SK-N-MC (cell line): ENCODE data around the gene TMEM271.

ENCODE experiments used
- DNase-seq: peaks from one replicate; pipeline ENCODE4 v3.0.0-alpha.2; 2011; ENCODE audit warnings: low read depth, low spot score
- H3K27ac ChIP-seq: fragments of 200-600 bp; sonication (generic); 2 replicates; pipeline ENCODE4 v1.5.1; 2016; ENCODE audit warnings: mixed run types
- H3K36me3 ChIP-seq: fragments of 200-600 bp; sonication (generic); 2 replicates; pipeline ENCODE4 v1.6.1; 2017; ENCODE audit warnings: antibody characterized with exemption, low read length, mixed read lengths; ENCODE audit not compliant: insufficient read depth
- H3K4me3 ChIP-seq: fragments of 200-600 bp; sonication (generic); 2 replicates; pipeline ENCODE4 v1.5.1; 2016
- H3K9ac ChIP-seq: fragments of 200-600 bp; sonication (generic); 2 replicates; pipeline ENCODE4 v1.8.0; 2017; ENCODE audit warnings: mixed run types, mixed read lengths; ENCODE audit not compliant: insufficient read length
- H3K9me3 ChIP-seq: fragments of 200-600 bp; sonication (generic); 2 replicates; pipeline ENCODE4 v1.6.1; 2017; ENCODE audit warnings: low read depth, mild to moderate bottlenecking, antibody characterized with exemption, low read length, moderate library complexity, mixed read lengths
- EZH2 ChIP-seq: fragments of 200-600 bp; sonication (generic); IDR thresholded peaks from one replicate; pipeline ENCODE4 v1.6.1; 2017; ENCODE audit warnings: antibody characterized with exemption
- FOXP2 ChIP-seq: optimal IDR thresholded peaks from 2 replicates; pipeline ENCODE3; 2011; ENCODE audit warnings: mild to moderate bottlenecking, moderate library complexity; ENCODE audit not compliant: insufficient read depth; ENCODE audit errors: extremely low read length, control extremely low read depth
- POLR2AphosphoS5 ChIP-seq: IDR thresholded peaks from 2 replicates; pipeline ENCODE4 v1.6.1; 2012; ENCODE audit warnings: mild to moderate bottlenecking, low read depth, low read length, borderline replicate concordance

The TMEM271 gene

GRCh38 chr4:535181-535923, 40.7 kb downstream of the TMEM271 start:
- TF ChIP-seq FOXP2 (no peak), EZH2 (no peak), POLR2AphosphoS5 (no peak)
- Histone ChIP-seq H3K27ac (no peak overlapping the region), H3K9ac (no peak overlapping the region), H3K36me3 (peaks cover 20% of the 10 kb centered on the region), H3K4me3 (no peak overlapping the region), H3K9me3 (no peaks in the 10 kb centered on the region)
- no peak for DNase-seq

- Histone ChIP-seq H3K9me3 (no peaks in the 10 kb centered on the region), H3K36me3 (peaks cover 20% of the 10 kb centered on the region), H3K9ac (no peak overlapping the region), H3K4me3 (no peak overlapping the region), H3K27ac (no peak overlapping the region)
- DNase-seq = no peak
- no peak for TF ChIP-seq POLR2AphosphoS5
- TF ChIP-seq FOXP2 = no peak
- no peak for TF ChIP-seq EZH2
Measured at GRCh38 chr4:534576-535151, 41.4 kb downstream of the TMEM271 start.

GRCh38 chr4:534101-534575, 42.0 kb downstream of the TMEM271 start:
- TF ChIP-seq POLR2AphosphoS5 (no peak), FOXP2 (no peak), EZH2 (no peak)
- Histone ChIP-seq H3K9me3 (no peaks in the 10 kb centered on the region), H3K4me3 (no peak overlapping the region), H3K36me3 (peaks cover 20% of the 10 kb centered on the region), H3K27ac (no peak overlapping the region), H3K9ac (no peak overlapping the region)
- no peak for DNase-seq

GRCh38 chr4:533318-534100, 42.6 kb downstream of the TMEM271 start:
- Histone ChIP-seq H3K9ac (no peak overlapping the region), H3K9me3 (no peaks in the 10 kb centered on the region), H3K27ac (no peak overlapping the region), H3K36me3 (peaks cover 24% of the 10 kb centered on the region), H3K4me3 (no peak overlapping the region)
- TF ChIP-seq POLR2AphosphoS5 = no peak
- TF ChIP-seq EZH2 = no peak
- no peak for TF ChIP-seq FOXP2
- DNase-seq = no peak

GRCh38 chr4:532588-533317, 43.3 kb downstream of the TMEM271 start:
- Histone ChIP-seq H3K4me3 (no peak overlapping the region), H3K36me3 (peaks cover 24% of the 10 kb centered on the region), H3K9me3 (no peaks in the 10 kb centered on the region), H3K27ac (no peak overlapping the region), H3K9ac (no peak overlapping the region)
- DNase-seq = no peak
- TF ChIP-seq POLR2AphosphoS5 (no peak), EZH2 (no peak), FOXP2 (no peak)

- peaks cover 24% of the 10 kb centered on the region for H3K36me3 ChIP-seq
Measured at GRCh38 chr4:531721-532565, 44.2 kb downstream of the TMEM271 start.

GRCh38 chr4:531076-531475, 45.0 kb downstream of the TMEM271 start:
- Histone ChIP-seq H3K4me3 (no peak overlapping the region), H3K9ac (no peak overlapping the region), H3K36me3 (peaks cover 24% of the 10 kb centered on the region), H3K27ac (no peak overlapping the region), H3K9me3 (no peaks in the 10 kb centered on the region)
- TF ChIP-seq FOXP2 = no peak
- DNase-seq = no peak

More at GRCh38 chr4:531721-532565, 44.2 kb downstream of the TMEM271 start:
- TF ChIP-seq FOXP2 (no peak), POLR2AphosphoS5 (no peak), EZH2 (no peak)
- no peaks in the 10 kb centered on the region for H3K9me3 ChIP-seq
- no peak overlapping the region for H3K27ac ChIP-seq
- DNase-seq = no peak
- H3K9ac ChIP-seq = no peak overlapping the region
- no peak overlapping the region for H3K4me3 ChIP-seq
